ENCODE data around the gene HINT3.

- TF ChIP-seq GABPA (IDR thresholded peaks at IDR 0.05 in 1 of 2, conservative IDR thresholded peaks at IDR 0.05 in 1 of 2), result no peak
- TF ChIP-seq CTCF (IDR thresholded peaks at IDR 0.05; ENCODE audit: low read depth, low read length, missing input control), result no peak
- no peak for TF ChIP-seq EGR1 (IDR thresholded peaks at IDR 0.05; ENCODE audit: low read depth in 2 of 2)
- TF ChIP-seq NR2F2 (IDR thresholded peaks at IDR 0.05), result no peak
- no peak for TF ChIP-seq MAX (IDR thresholded peaks at IDR 0.05)
- no peak for TF ChIP-seq YY1 (IDR thresholded peaks at IDR 0.05)
- TF ChIP-seq TAF1 (conservative IDR thresholded peaks at IDR 0.05), result no peak
- no peak for TF ChIP-seq RXRA (IDR thresholded peaks at IDR 0.05)
- no peak for TF ChIP-seq RAD21 (IDR thresholded peaks at IDR 0.05)
Observed at GRCh38 chr6:125943528-125944433, 12.8 kb upstream of the HINT3 start.
